NCI-H1092 treated with DMSO at 0.1 percent for 48 hours (cell line): ENCODE results near the gene SENP1.
"Not testable (repeated sequence)": the region's sequence is repeated elsewhere in the genome, so short reads cannot be mapped to it uniquely, and the experiment has no call there.

Experiments
- DNase-seq: peaks from one replicate; lab custom pipeline; 2025; lab: John Stamatoyannopoulos, UW

Gene SENP1

GRCh38 chr12:48105867-48106680 is at the start of gene SENP1:
Gene SENP1 (minus strand): TSS chr12:48106079. CDS start chr12:48101472, 4,607 bp downstream.
- peak; percentile 100 for DNase-seq

GRCh38 chr12:48151103-48151771 is 45.4 kb upstream of the SENP1 start:
- no peak for DNase-seq

- no peak for DNase-seq
Measured at GRCh38 chr12:48145981-48146380, 40.1 kb upstream of the SENP1 start.

- DNase-seq: no peak
Measured at GRCh38 chr12:48143898-48144297, 38.0 kb upstream of the SENP1 start.

- no peak for DNase-seq
Measured at GRCh38 chr12:48142818-48143674, 37.2 kb upstream of the SENP1 start.

- no peak for DNase-seq
Measured at GRCh38 chr12:48135027-48135426, 29.1 kb upstream of the SENP1 start.

- DNase-seq: no peak
Measured at GRCh38 chr12:48132826-48133225, 26.9 kb upstream of the SENP1 start.

- DNase-seq: no peak
Measured at GRCh38 chr12:48131517-48131916, 25.6 kb upstream of the SENP1 start.

GRCh38 chr12:48129376-48129775 is 23.5 kb upstream of the SENP1 start:
- DNase-seq: no peak

- no peak for DNase-seq
Measured at GRCh38 chr12:48128800-48129199, 22.9 kb upstream of the SENP1 start.

- DNase-seq: no peak
Measured at GRCh38 chr12:48126953-48127630, 21.2 kb upstream of the SENP1 start.

- no peak for DNase-seq
Measured at GRCh38 chr12:48125985-48126384, 20.1 kb upstream of the SENP1 start.

- DNase-seq: not testable (repeated sequence)
Measured at GRCh38 chr12:48125542-48125941, 19.7 kb upstream of the SENP1 start.

- no peak for DNase-seq
Measured at GRCh38 chr12:48123169-48123568, 17.3 kb upstream of the SENP1 start.

- no peak for DNase-seq
Measured at GRCh38 chr12:48122065-48122834, 16.4 kb upstream of the SENP1 start.

GRCh38 chr12:48121522-48121921 is 15.6 kb upstream of the SENP1 start:
- no peak for DNase-seq

- no peak for DNase-seq
Measured at GRCh38 chr12:48119834-48120195, 13.9 kb upstream of the SENP1 start.

GRCh38 chr12:48119078-48119833 is 13.4 kb upstream of the SENP1 start, which contains the start of gene PFKM:
Gene PFKM (plus strand): TSS chr12:48119364. CDS start chr12:48122775, 3,411 bp downstream.
- peak; percentile 92 for DNase-seq

GRCh38 chr12:48118284-48118871 is 12.5 kb upstream of the SENP1 start:
- no peak for DNase-seq

- no peak for DNase-seq
Measured at GRCh38 chr12:48115957-48116356, 10.1 kb upstream of the SENP1 start.
